Chondrocyte (in vitro differentiated cells): ENCODE results near the gene ARHGAP15. TPM values are rescaled to one million over a fixed set of nuclear protein-coding genes. Genes with fewer than 3 reads are reported as not detected.

Source experiments
- DNase-seq: peaks from one replicate; pipeline ENCODE4 v3.0.0; 2021; ENCODE audit warnings: mixed read lengths, low spot score
- H3K27ac Mint-ChIP-seq: one replicate; pipeline ENCODE4 v1.8.0; 2021; ENCODE audit warnings: mild to moderate bottlenecking, moderate library complexity, mixed read lengths; ENCODE audit not compliant: unreplicated experiment
- H3K27me3 Mint-ChIP-seq: 2 replicates; pipeline ENCODE4 v1.8.0; 2021; ENCODE audit warnings: low read depth, mixed read lengths
- H3K36me3 Mint-ChIP-seq: 2 replicates; pipeline ENCODE4 v1.8.0; 2021; ENCODE audit warnings: low read depth, mixed read lengths
- H3K4me1 Mint-ChIP-seq: 2 replicates; pipeline ENCODE4 v1.8.0; 2021; ENCODE audit warnings: low read depth, mild to moderate bottlenecking, mixed read lengths
- H3K4me3 Mint-ChIP-seq: one replicate; pipeline ENCODE4 v1.8.0; 2021; ENCODE audit warnings: mild to moderate bottlenecking, moderate library complexity, mixed read lengths; ENCODE audit not compliant: unreplicated experiment
- H3K9me3 Mint-ChIP-seq: 2 replicates; pipeline ENCODE4 v1.8.0; 2021; ENCODE audit warnings: low read depth, mixed read lengths
- total RNA-seq: library from RNA; stranded (reverse); gene quantifications from 3 replicates; pipeline ENCODE4 v1.2.1, GENCODE V29; 2021
- TF ChIP-seq, protein P1 (sequence below): fragments of 200-600 bp; sonication (generic); IDR thresholded peaks from 2 replicates; pipeline ENCODE4 v1.5.0; 2021; ENCODE audit warnings: antibody characterized with exemption, mild to moderate bottlenecking, moderate library complexity

Gene ARHGAP15
- total RNA-seq, 1 donor from 2014 or later = 0.42 TPM

DNA sequence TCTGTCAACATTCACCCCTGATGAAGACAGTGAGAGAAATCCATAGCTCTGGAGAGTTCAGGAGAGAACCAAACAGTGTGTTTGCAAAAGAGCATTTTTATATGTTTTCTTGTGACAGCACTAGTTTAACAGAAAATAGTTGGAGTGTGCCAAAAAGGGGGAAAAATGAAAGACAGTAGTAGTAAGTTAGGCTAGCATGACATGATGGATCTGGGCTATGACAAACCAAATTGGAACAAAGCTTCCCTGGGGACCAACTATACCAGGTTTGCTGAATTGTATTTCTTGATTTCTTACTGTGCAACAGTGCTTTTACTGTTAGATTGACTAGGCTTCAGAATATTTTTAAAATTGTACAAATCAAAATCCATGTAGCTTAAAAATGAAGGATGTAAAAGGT lies 159.8 kb downstream of the ARHGAP15 start:
- Mint-ChIP-seq H3K4me3 (no peak overlapping the region), H3K4me1 (peaks cover under 1% of the 10 kb centered on the region), H3K36me3 (no peaks in the 10 kb centered on the region), H3K27me3 (peaks cover 5% of the 10 kb centered on the region), H3K27ac (no peak overlapping the region), H3K9me3 (no peaks in the 10 kb centered on the region)
- TF ChIP-seq, protein P1, sequence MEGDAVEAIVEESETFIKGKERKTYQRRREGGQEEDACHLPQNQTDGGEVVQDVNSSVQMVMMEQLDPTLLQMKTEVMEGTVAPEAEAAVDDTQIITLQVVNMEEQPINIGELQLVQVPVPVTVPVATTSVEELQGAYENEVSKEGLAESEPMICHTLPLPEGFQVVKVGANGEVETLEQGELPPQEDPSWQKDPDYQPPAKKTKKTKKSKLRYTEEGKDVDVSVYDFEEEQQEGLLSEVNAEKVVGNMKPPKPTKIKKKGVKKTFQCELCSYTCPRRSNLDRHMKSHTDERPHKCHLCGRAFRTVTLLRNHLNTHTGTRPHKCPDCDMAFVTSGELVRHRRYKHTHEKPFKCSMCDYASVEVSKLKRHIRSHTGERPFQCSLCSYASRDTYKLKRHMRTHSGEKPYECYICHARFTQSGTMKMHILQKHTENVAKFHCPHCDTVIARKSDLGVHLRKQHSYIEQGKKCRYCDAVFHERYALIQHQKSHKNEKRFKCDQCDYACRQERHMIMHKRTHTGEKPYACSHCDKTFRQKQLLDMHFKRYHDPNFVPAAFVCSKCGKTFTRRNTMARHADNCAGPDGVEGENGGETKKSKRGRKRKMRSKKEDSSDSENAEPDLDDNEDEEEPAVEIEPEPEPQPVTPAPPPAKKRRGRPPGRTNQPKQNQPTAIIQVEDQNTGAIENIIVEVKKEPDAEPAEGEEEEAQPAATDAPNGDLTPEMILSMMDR = no peak
- no peak for DNase-seq

DNA sequence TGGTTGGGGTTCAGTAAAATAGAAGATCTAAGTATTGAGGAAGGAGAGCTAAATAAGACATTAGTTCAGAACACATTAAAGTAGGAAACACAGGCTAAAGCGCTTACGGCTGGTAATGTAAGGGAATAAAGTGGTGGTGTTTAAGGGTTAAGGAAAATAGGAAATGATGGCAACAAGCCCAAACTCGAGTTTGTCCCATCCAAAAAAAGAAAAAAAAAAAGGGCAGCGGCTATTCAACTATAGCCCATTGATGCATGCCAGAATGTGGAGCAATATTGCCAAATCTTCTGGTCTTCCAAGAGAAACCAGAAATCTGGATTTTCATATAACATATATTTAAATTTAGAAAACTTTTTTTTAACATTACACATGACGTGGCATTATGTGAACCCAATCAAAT lies 161.0 kb downstream of the ARHGAP15 start:
- no peak for DNase-seq
- Mint-ChIP-seq H3K9me3 (no peaks in the 10 kb centered on the region), H3K36me3 (no peaks in the 10 kb centered on the region), H3K4me1 (no peaks in the 10 kb centered on the region), H3K27me3 (peaks cover 5% of the 10 kb centered on the region), H3K4me3 (no peak overlapping the region), H3K27ac (no peak overlapping the region)
- TF ChIP-seq, protein P1 = no peak

DNA sequence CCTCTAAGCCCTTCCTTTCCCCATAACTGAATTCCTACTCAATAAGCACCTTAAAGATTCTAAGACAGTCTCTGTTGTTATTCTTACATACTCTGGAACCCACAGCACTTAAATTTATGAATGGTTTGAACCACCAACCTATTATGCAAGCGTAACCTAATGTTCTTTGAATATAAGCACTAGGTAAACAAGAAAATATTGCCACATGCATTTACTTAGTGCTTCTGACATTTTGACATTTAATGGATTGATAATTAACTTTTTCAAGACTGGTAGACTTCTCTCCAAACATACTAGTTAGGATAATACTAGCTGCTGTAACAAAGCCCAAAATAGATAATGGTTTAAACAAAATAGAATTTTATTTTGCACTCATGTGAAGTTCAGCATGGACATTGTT lies 164.8 kb downstream of the ARHGAP15 start:
- Mint-ChIP-seq H3K4me1 (no peaks in the 10 kb centered on the region), H3K27me3 (peaks cover 3% of the 10 kb centered on the region), H3K27ac (no peak overlapping the region)

DNA sequence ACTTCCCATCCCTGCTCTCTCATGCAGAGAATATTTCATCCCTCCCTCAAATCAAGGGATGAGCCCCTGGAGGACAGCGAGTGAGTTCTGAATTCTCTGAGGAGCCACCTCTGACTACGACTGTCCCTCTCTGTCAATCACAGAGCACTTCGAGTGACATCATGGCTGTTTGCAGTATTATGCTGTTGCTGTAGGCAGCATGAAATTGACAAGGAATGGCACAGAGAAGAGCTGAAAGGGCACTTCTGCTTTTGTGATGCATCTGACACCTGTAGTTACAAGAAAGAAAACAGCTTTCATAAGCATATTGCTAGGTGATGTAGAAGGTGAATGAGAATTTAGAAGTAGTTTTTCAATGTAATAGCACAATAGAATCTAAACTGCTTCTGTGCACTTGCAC lies 166.9 kb downstream of the ARHGAP15 start:
- Mint-ChIP-seq H3K4me3 (no peak overlapping the region), H3K27me3 (no peaks in the 10 kb centered on the region), H3K36me3 (no peaks in the 10 kb centered on the region), H3K9me3 (no peaks in the 10 kb centered on the region), H3K27ac (no peak overlapping the region), H3K4me1 (peaks cover 4% of the 10 kb centered on the region)
- TF ChIP-seq, protein P1 = no peak
- DNase-seq = no peak

More for the DNA sequence above, 164.8 kb downstream of the ARHGAP15 start:
- Mint-ChIP-seq H3K4me3 (no peak overlapping the region), H3K9me3 (no peaks in the 10 kb centered on the region), H3K36me3 (no peaks in the 10 kb centered on the region)
- DNase-seq = no peak
- TF ChIP-seq, protein P1 = no peak

DNA sequence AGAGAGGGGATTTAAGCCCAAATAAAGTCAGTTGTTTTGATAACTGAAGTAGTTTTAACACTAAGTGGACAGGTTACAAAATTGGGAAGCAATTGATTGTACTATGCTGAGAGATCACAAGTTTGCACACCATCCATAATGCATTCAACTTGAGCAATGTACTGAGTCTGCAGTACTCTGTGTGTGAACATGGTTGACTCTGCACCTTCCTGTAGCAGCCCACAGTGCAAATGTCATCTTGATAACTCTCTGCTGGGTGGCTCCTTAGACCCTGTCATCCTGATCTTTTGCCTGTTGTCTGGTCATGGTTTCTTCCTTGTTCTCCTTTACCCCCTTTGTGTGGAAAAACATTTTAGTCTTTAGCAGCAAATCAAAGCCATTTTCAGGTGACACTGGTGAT lies 168.0 kb downstream of the ARHGAP15 start:
- DNase-seq = no peak
- Mint-ChIP-seq H3K9me3 (no peaks in the 10 kb centered on the region), H3K27ac (no peak overlapping the region), H3K4me3 (no peak overlapping the region), H3K4me1 (peaks cover 4% of the 10 kb centered on the region), H3K36me3 (no peaks in the 10 kb centered on the region), H3K27me3 (no peaks in the 10 kb centered on the region)
- TF ChIP-seq, protein P1 = no peak
